IMR-90 (cell line): ENCODE data around the gene ECSIT. TPM values are rescaled to one million over a fixed set of nuclear protein-coding genes. Genes with fewer than 3 reads are reported as not detected.

ENCODE experiments used
- ATAC-seq: fragments of 200-7000 bp; cut with Tn5 transposase; 2 replicates; pipeline ENCODE4 v1.9.1; 2020; ENCODE audit warnings: low read depth, mild to moderate bottlenecking, moderate library complexity
- BruUV-seq: library from RNA; stranded (reverse); fragments of 400-500 nt; replicated peaks from 2 replicates; lab custom pipeline; 2021; lab: Mats Ljungman, UMichigan
- CTCF ChIA-PET: fragments of 300-600 bp; formaldehyde crosslinking; extraction: SDS; loops from one replicate; lab custom pipeline; 2021; ENCODE audit warnings: antibody characterized with exemption; lab: Yijun Ruan, JAX
- POLR2A ChIA-PET: fragments of 300-600 bp; sonication (Branson Sonifier 250); formaldehyde crosslinking; loops from one replicate; lab custom pipeline; 2022; ENCODE audit warnings: antibody characterized with exemption; ENCODE audit not compliant: unreplicated experiment; lab: Charles Lee
- DNase-seq: peaks from one replicate; pipeline ENCODE4 v3.0.0; 2013
- H2AFZ ChIP-seq: replicated peaks from 2 replicates; pipeline ENCODE3; 2013; ENCODE audit warnings: low read length, mild to moderate bottlenecking; ENCODE audit not compliant: poor library complexity
- H2AK5ac ChIP-seq: 2 replicates; pipeline ENCODE4 v1.6.1; 2013; ENCODE audit warnings: low read depth, low read length, inconsistent platforms
- H2AK9ac ChIP-seq: replicated peaks from 2 replicates; pipeline ENCODE3; 2013; ENCODE audit warnings: mild to moderate bottlenecking, low read depth, low read length, moderate library complexity; ENCODE audit not compliant: poor library complexity
- H2BK120ac ChIP-seq: 2 replicates; pipeline ENCODE4 v1.6.1; 2013; ENCODE audit warnings: low read depth, low read length, inconsistent platforms
- H2BK15ac ChIP-seq: 3 replicates; pipeline ENCODE4 v1.6.1; 2013; ENCODE audit warnings: low read depth, low read length, inconsistent platforms
- H2BK20ac ChIP-seq: 2 replicates; pipeline ENCODE4 v1.6.1; 2013; ENCODE audit warnings: low read depth, mild to moderate bottlenecking, inconsistent platforms, low read length, moderate library complexity
- H2BK5ac ChIP-seq: 2 replicates; pipeline ENCODE4 v1.6.1; 2013; ENCODE audit warnings: mild to moderate bottlenecking, low read depth, low read length, inconsistent platforms; ENCODE audit not compliant: poor library complexity, severe bottlenecking
- H3K14ac ChIP-seq: replicated peaks from 2 replicates; pipeline ENCODE4 v1.6.1; 2013; ENCODE audit warnings: low read depth, low read length, inconsistent platforms
- H3K18ac ChIP-seq: 2 replicates; pipeline ENCODE4 v1.6.1; 2013; ENCODE audit warnings: low read depth, low read length, control low read depth
- H3K23ac ChIP-seq: 2 replicates; pipeline ENCODE4 v1.6.1; 2013; ENCODE audit warnings: low read depth, low read length, inconsistent platforms
- H3K27ac ChIP-seq: 2 replicates; pipeline ENCODE4 v1.5.1; 2013; ENCODE audit warnings: mild to moderate bottlenecking, control low read depth, low read length; ENCODE audit not compliant: insufficient read depth
- H3K27me3 ChIP-seq: 2 replicates; pipeline ENCODE4 v1.6.1; 2013; ENCODE audit warnings: low read length; ENCODE audit not compliant: control insufficient read depth, insufficient read depth
- H3K36me3 ChIP-seq: 2 replicates; pipeline ENCODE4 v1.6.1; 2013; ENCODE audit warnings: low read length, mixed read lengths; ENCODE audit not compliant: control insufficient read depth, insufficient read depth
- H3K4ac ChIP-seq: 2 replicates; pipeline ENCODE4 v1.6.1; 2013; ENCODE audit warnings: low read depth, low read length, inconsistent platforms
- H3K4me1 ChIP-seq: 2 replicates; pipeline ENCODE4 v1.6.1; 2013; ENCODE audit warnings: low read length, mixed read lengths; ENCODE audit not compliant: control insufficient read depth, insufficient read depth
- H3K4me2 ChIP-seq: 2 replicates; pipeline ENCODE4 v1.6.1; 2013; ENCODE audit warnings: low read depth, mild to moderate bottlenecking, control low read depth, low read length, moderate library complexity
- H3K4me3 ChIP-seq: 2 replicates; pipeline ENCODE4 v1.5.1; 2013; ENCODE audit warnings: low read depth, mild to moderate bottlenecking, control low read depth, low read length, moderate library complexity; ENCODE audit not compliant: insufficient read depth
- H3K56ac ChIP-seq: 2 replicates; pipeline ENCODE4 v1.6.1; 2013; ENCODE audit warnings: low read length, inconsistent platforms; ENCODE audit not compliant: insufficient read depth; ENCODE audit errors: extremely low read depth
- H3K79me1 ChIP-seq, 2 experiments: 2 replicates each; pipeline ENCODE4 v1.6.1; 2013; ENCODE audit warnings: low read length in 2 of 2, inconsistent platforms in 1 of 2, low read depth in 1 of 2
- H3K9ac ChIP-seq: 2 replicates; pipeline ENCODE4 v1.6.1; 2013; ENCODE audit warnings: low read depth, low read length, control low read depth
- H3K9me1 ChIP-seq: 2 replicates; pipeline ENCODE4 v1.6.1; 2013; ENCODE audit warnings: low read length, inconsistent platforms; ENCODE audit not compliant: insufficient read depth
- H3K9me3 ChIP-seq: 2 replicates; pipeline ENCODE4 v1.6.1; 2013; ENCODE audit warnings: low read length; ENCODE audit not compliant: control insufficient read depth, insufficient read depth
- H4K20me1 ChIP-seq: 2 replicates; pipeline ENCODE4 v1.6.1; 2013; ENCODE audit warnings: low read length, inconsistent platforms; ENCODE audit not compliant: insufficient read depth
- H4K5ac ChIP-seq: 2 replicates; pipeline ENCODE4 v1.6.1; 2013; ENCODE audit warnings: mild to moderate bottlenecking, low read depth, low read length, control low read depth
- H4K8ac ChIP-seq, 2 experiments: 2 replicates each; pipeline ENCODE4 v1.6.1; 2013; ENCODE audit warnings: low read depth in 2 of 2, low read length in 2 of 2, control low read depth in 1 of 2, inconsistent platforms in 1 of 2
- H4K91ac ChIP-seq: 2 replicates; pipeline ENCODE4 v1.6.1; 2013; ENCODE audit warnings: low read depth, low read length, inconsistent platforms; ENCODE audit not compliant: insufficient read depth
- BHLHE40 ChIP-seq: fragments of 150-350 bp; IDR thresholded peaks from 2 replicates; pipeline ENCODE4 v1.6.1; 2016; ENCODE audit warnings: mild to moderate bottlenecking, low read depth, low read length
- CEBPB ChIP-seq: IDR thresholded peaks from 2 replicates; pipeline ENCODE4 v1.6.1; 2012; ENCODE audit warnings: low read depth, low read length, improper control_type of control experiment
- CHD1 ChIP-seq: IDR thresholded peaks from 2 replicates; pipeline ENCODE4 v1.6.1; 2012; ENCODE audit warnings: low read depth, low read length, improper control_type of control experiment
- FOS ChIP-seq: fragments of 150-350 bp; IDR thresholded peaks from 2 replicates; pipeline ENCODE4 v1.6.1; 2016; ENCODE audit warnings: low read depth, low read length
- MAFK ChIP-seq: IDR thresholded peaks from 2 replicates; pipeline ENCODE4 v1.6.1; 2012; ENCODE audit warnings: low read depth, low read length, improper control_type of control experiment
- MAZ ChIP-seq: IDR thresholded peaks from 2 replicates; pipeline ENCODE4 v1.6.1; 2012; ENCODE audit warnings: low read depth, mild to moderate bottlenecking, low read length, improper control_type of control experiment, moderate library complexity, borderline replicate concordance
- MXI1 ChIP-seq: IDR thresholded peaks from 2 replicates; pipeline ENCODE4 v1.6.1; 2012; ENCODE audit warnings: low read depth, mild to moderate bottlenecking, low read length, moderate library complexity, borderline replicate concordance
- NFE2L2 ChIP-seq: fragments of 150-350 bp; IDR thresholded peaks from 2 replicates; pipeline ENCODE4 v1.6.1; 2016; ENCODE audit warnings: low read depth, mild to moderate bottlenecking, low read length
- POLR2A ChIP-seq: IDR thresholded peaks from 2 replicates; pipeline ENCODE4 v1.6.1; 2012; ENCODE audit warnings: mild to moderate bottlenecking, low read depth, low read length
- RAD21 ChIP-seq: IDR thresholded peaks from 2 replicates; pipeline ENCODE4 v1.6.1; 2012; ENCODE audit warnings: low read length, improper control_type of control experiment
- RCOR1 ChIP-seq: IDR thresholded peaks from 2 replicates; pipeline ENCODE4 v1.6.1; 2012; ENCODE audit warnings: mild to moderate bottlenecking, low read length, improper control_type of control experiment; ENCODE audit not compliant: insufficient replicate concordance
- RFX5 ChIP-seq: IDR thresholded peaks from 2 replicates; pipeline ENCODE4 v1.8.0; 2012; ENCODE audit warnings: low read depth, mild to moderate bottlenecking, low read length, moderate library complexity
- SMC3 ChIP-seq: fragments of 150-350 bp; IDR thresholded peaks from 2 replicates; pipeline ENCODE4 v1.6.1; 2016; ENCODE audit warnings: low read depth, mild to moderate bottlenecking, antibody characterized with exemption, low read length, moderate library complexity
- WGBS, 2 experiments: methylation state at CpG; one replicate each; pipeline versions ENCODE4 v1.1.5 to v1.1.7; 2013; ENCODE audit warnings: missing lambda C conversion rate in 2 of 2; ENCODE audit not compliant: insufficient read length in 1 of 2; ENCODE audit errors: extremely low coverage in 2 of 2; 5-methylcytosine and 5-hydroxymethylcytosine counted together
- dilution Hi-C: fragments of 300-500 bp; cut with HindIII; formaldehyde crosslinking; loops from one replicate; pipeline ENCODE4 v1.14.3; 2018; ENCODE audit warnings: low sequenced_read_pairs; ENCODE audit not compliant: unreplicated experiment
- in situ Hi-C: fragments of 300-500 bp; cut with MboI; formaldehyde crosslinking; loops from 3 replicates; pipeline ENCODE4 v1.14.3; 2019; ENCODE audit warnings: low sequenced_read_pairs, inconsistent platforms, mixed read lengths
- intact Hi-C: fragments of 100-400 bp; cut with micrococcal nuclease; formaldehyde crosslinking; loops from 2 replicates; pipeline ENCODE4 v1.10.0; 2022
- polyA plus RNA-seq, 3 experiments: library from polyadenylated mRNA; depleted of rRNA; stranded (reverse); fragments of >200 nt; gene quantifications; 2 replicates each; pipeline ENCODE4 v1.2.3, GENCODE V29; 2012; ENCODE audit warnings: low replicate concordance in 1 of 3
- total RNA-seq: library from RNA; depleted of rRNA; stranded (reverse); fragments of >200 nt; gene quantifications from 2 replicates; pipeline ENCODE4 v1.2.3, GENCODE V29; 2012
- TF ChIP-seq, protein P1 (sequence below): fragments of 150-350 bp; IDR thresholded peaks from 2 replicates; pipeline ENCODE4 v1.6.1; 2016; ENCODE audit warnings: low read depth, mild to moderate bottlenecking, low read length, moderate library complexity, borderline replicate concordance
- TF ChIP-seq, protein P2 (sequence below): conservative IDR thresholded peaks from 2 replicates; pipeline ENCODE4 v1.5.1; 2012; ENCODE audit warnings: mild to moderate bottlenecking, low read depth, low read length, improper control_type of control experiment
- TF ChIP-seq, protein P3 (sequence below): fragments of 150-350 bp; IDR thresholded peaks from 2 replicates; pipeline ENCODE4 v1.6.1; 2017; ENCODE audit warnings: mild to moderate bottlenecking, antibody characterized with exemption, low read length, low read depth

The ECSIT gene
- total and polyA plus RNA-seq, 2 of the 4 experiments (the other 2 are of a cell fraction), result 30.5 to 42.3 TPM

DNA sequence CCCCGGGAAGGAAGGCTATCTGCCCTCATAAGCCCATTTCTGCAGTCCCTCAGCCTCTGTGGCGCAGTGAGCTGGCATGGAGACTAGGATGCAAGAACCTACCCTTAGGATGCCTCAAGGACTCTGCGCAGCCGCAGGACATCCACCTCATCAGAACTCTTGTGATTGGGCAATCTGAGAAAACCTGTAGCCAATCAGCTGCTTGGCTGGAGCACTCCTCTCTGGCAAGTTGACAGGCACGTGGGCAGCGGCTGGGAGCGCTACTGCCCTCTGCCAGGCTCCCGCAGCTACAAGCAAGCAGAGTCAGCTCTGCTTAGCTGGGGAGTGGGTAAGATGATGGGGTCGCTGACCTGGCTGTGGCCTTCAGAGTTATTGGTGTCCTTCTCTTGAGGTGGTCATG, 1.5 kb upstream of the ECSIT start:
- Histone ChIP-seq H2AK9ac (peak overlapping the region; percentile 11), H3K9ac (no peak overlapping the region), H2AK5ac (peak overlapping the region; percentile 86), H3K14ac (no peak overlapping the region), H4K91ac (no peak overlapping the region; the same call in 1 of the 2 replicates), H2BK5ac (peak overlapping the region; percentile 60), H2BK120ac (peak overlapping the region; percentile 70), H3K27ac (no peak overlapping the region), H3K36me3 (no peaks in the 10 kb centered on the region), H3K9me3 (no peaks in the 10 kb centered on the region), H3K23ac (no peak overlapping the region), H3K18ac (no peak overlapping the region), H4K5ac (peak overlapping the region; percentile 54; the same call in 1 of the 2 replicates), H3K9me1 (peaks cover 12% of the 10 kb centered on the region), H4K8ac (peak overlapping the region in 1 of 2 experiments; percentile 71; a peak in 1 of 4 replicates), H2BK20ac (peak overlapping the region; percentile 44; the same call in 1 of the 2 replicates), H2AFZ (peak overlapping the region; percentile 16), H3K27me3 (no peaks in the 10 kb centered on the region), H3K4me1 (peaks cover 7% of the 10 kb centered on the region), H3K56ac (no peak overlapping the region), H3K4me3 (no peak overlapping the region), H4K20me1 (peaks cover 9% of the 10 kb centered on the region; the same call in 1 of the 2 replicates), H3K4me2 (no peak overlapping the region), H3K4ac (peak overlapping the region; percentile 51), H3K79me1 (peaks cover 15 to 30% of the 10 kb centered on the region in 2 experiments), H2BK15ac (peak overlapping the region; percentile 77; the same call in 2 of the 3 replicates)
- 4% methylated on average over 4 of the region's 9 CpGs; no CpG with 5 or more reads in 1 of the 2 experiments for WGBS, 2 experiments
- DNase-seq (peak; percentile 78), ATAC-seq (no peak)
- no TSS peak for BruUV-seq
- in situ Hi-C loops, result no loop called here
- ChIA-PET CTCF (no interaction called here), POLR2A (no interaction called here)
- intact Hi-C loops, result no loop called here
- no peak for TF ChIP-seq RAD21
- TF ChIP-seq, protein P1, sequence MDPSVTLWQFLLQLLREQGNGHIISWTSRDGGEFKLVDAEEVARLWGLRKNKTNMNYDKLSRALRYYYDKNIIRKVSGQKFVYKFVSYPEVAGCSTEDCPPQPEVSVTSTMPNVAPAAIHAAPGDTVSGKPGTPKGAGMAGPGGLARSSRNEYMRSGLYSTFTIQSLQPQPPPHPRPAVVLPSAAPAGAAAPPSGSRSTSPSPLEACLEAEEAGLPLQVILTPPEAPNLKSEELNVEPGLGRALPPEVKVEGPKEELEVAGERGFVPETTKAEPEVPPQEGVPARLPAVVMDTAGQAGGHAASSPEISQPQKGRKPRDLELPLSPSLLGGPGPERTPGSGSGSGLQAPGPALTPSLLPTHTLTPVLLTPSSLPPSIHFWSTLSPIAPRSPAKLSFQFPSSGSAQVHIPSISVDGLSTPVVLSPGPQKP, result no peak
- no peak for TF ChIP-seq SMC3
- TF ChIP-seq, protein P2, sequence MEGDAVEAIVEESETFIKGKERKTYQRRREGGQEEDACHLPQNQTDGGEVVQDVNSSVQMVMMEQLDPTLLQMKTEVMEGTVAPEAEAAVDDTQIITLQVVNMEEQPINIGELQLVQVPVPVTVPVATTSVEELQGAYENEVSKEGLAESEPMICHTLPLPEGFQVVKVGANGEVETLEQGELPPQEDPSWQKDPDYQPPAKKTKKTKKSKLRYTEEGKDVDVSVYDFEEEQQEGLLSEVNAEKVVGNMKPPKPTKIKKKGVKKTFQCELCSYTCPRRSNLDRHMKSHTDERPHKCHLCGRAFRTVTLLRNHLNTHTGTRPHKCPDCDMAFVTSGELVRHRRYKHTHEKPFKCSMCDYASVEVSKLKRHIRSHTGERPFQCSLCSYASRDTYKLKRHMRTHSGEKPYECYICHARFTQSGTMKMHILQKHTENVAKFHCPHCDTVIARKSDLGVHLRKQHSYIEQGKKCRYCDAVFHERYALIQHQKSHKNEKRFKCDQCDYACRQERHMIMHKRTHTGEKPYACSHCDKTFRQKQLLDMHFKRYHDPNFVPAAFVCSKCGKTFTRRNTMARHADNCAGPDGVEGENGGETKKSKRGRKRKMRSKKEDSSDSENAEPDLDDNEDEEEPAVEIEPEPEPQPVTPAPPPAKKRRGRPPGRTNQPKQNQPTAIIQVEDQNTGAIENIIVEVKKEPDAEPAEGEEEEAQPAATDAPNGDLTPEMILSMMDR, result peak; percentile 34
- TF ChIP-seq NFE2L2, result no peak
- peak; percentile 90 for TF ChIP-seq CEBPB
- no peak for TF ChIP-seq RFX5
- TF ChIP-seq RCOR1, result no peak
- TF ChIP-seq FOS, result no peak
- no peak for TF ChIP-seq MAFK
- TF ChIP-seq, protein P3, sequence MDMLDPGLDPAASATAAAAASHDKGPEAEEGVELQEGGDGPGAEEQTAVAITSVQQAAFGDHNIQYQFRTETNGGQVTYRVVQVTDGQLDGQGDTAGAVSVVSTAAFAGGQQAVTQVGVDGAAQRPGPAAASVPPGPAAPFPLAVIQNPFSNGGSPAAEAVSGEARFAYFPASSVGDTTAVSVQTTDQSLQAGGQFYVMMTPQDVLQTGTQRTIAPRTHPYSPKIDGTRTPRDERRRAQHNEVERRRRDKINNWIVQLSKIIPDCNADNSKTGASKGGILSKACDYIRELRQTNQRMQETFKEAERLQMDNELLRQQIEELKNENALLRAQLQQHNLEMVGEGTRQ, result peak; percentile 80
- TF ChIP-seq CHD1, result no peak
- TF ChIP-seq BHLHE40, result peak; percentile 88
- TF ChIP-seq POLR2A, result no peak
- TF ChIP-seq MAZ, result no peak
- peak; percentile 52; the same call in 1 of the 2 replicates for TF ChIP-seq MXI1
- dilution Hi-C loops, result no loop called here
